ENCODE measurements around the gene CHRM5.
"Not testable (repeated sequence)": the region's sequence is repeated elsewhere in the genome, so short reads cannot be mapped to it uniquely, and the experiment has no call there.

CHRM5 gene

DNA sequence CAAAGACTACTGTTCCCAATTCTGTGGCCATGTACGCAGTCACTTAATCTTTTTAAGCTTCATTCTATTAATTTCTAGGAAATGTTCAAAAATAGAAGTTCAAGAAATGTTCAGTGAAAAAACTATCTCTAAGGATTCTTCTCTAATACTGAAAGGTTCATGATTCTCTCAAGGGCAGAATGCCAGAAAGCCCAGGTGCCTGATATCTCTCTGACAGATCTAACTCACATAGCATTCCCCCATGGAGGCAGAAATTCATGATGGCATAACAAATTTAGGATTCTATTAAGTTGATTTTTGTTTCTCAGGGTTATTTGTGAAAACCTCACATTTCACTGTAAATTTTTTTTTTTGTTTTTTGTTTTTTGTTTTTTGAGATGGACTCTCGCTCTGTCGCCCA lies 17.5 kb downstream of the CHRM5 start:
- no peaks in the 10 kb centered on the region for H3K4me1 ChIP-seq (ENCODE audit: low read depth, poor library complexity, severe bottlenecking)
- H3K27me3 ChIP-seq (ENCODE audit: insufficient read depth, low read depth): no peaks in the 10 kb centered on the region
- no peaks in the 10 kb centered on the region for H3K36me3 ChIP-seq (ENCODE audit: insufficient read depth)
- H3K79me2 ChIP-seq (ENCODE audit: insufficient read depth, low read depth): no peaks in the 10 kb centered on the region
- TF ChIP-seq, protein P1, sequence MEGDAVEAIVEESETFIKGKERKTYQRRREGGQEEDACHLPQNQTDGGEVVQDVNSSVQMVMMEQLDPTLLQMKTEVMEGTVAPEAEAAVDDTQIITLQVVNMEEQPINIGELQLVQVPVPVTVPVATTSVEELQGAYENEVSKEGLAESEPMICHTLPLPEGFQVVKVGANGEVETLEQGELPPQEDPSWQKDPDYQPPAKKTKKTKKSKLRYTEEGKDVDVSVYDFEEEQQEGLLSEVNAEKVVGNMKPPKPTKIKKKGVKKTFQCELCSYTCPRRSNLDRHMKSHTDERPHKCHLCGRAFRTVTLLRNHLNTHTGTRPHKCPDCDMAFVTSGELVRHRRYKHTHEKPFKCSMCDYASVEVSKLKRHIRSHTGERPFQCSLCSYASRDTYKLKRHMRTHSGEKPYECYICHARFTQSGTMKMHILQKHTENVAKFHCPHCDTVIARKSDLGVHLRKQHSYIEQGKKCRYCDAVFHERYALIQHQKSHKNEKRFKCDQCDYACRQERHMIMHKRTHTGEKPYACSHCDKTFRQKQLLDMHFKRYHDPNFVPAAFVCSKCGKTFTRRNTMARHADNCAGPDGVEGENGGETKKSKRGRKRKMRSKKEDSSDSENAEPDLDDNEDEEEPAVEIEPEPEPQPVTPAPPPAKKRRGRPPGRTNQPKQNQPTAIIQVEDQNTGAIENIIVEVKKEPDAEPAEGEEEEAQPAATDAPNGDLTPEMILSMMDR (conservative IDR thresholded peaks at IDR 0.05; ENCODE audit: low read depth, low read length): no peak
- no peak overlapping the region for H3K9ac ChIP-seq
- H3K4me3 ChIP-seq (IDR thresholded peaks at IDR 0.05; ENCODE audit: insufficient read depth, low read depth, low read length): no peak overlapping the region
- H4K20me1 ChIP-seq (ENCODE audit: insufficient read depth): no peaks in the 10 kb centered on the region
- no peak overlapping the region for H3K4me2 ChIP-seq
- H3K27ac ChIP-seq: no peak overlapping the region
- no peak overlapping the region for H2AFZ ChIP-seq (ENCODE audit: low read depth)

GRCh38 chr15:33987444-33987843 lies 19.1 kb downstream of the CHRM5 start:
- Histone ChIP-seq H4K20me1 (ENCODE audit: insufficient read depth) (no peaks in the 10 kb centered on the region), H3K4me2 (no peak overlapping the region), H3K36me3 (ENCODE audit: insufficient read depth) (no peaks in the 10 kb centered on the region), H3K79me2 (ENCODE audit: insufficient read depth, low read depth) (no peaks in the 10 kb centered on the region), H3K4me3 (IDR thresholded peaks at IDR 0.05; ENCODE audit: insufficient read depth, low read depth, low read length) (no peak overlapping the region), H3K27me3 (ENCODE audit: insufficient read depth, low read depth) (no peaks in the 10 kb centered on the region), H3K9ac (no peak overlapping the region), H3K4me1 (ENCODE audit: low read depth, poor library complexity, severe bottlenecking) (no peaks in the 10 kb centered on the region), H2AFZ (ENCODE audit: low read depth) (no peak overlapping the region), H3K27ac (no peak overlapping the region)
- TF ChIP-seq, protein P1 (conservative IDR thresholded peaks at IDR 0.05; ENCODE audit: low read depth, low read length): no peak

DNA sequence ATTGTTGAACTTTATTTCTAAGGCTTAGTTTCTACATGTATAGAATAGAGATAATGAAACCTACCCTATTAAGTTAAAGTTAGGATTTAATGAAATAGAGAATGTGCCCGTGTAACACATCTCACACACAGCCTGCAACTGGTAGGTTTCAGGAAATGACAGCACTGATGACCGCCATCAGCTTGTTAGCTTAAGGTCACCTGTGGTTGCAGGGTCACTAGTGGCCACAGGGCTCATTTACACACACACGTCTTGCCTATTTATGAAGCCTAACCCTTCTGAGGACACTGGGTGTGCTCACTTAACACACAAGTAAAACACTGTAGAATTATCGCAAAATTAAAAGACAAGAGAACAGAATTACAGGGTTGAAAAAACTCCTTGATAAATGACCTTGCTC lies 20.1 kb downstream of the CHRM5 start:
- no peaks in the 10 kb centered on the region for H3K27me3 ChIP-seq (ENCODE audit: insufficient read depth, low read depth)
- TF ChIP-seq, protein P1 (conservative IDR thresholded peaks at IDR 0.05; ENCODE audit: low read depth, low read length): no peak
- H2AFZ ChIP-seq (ENCODE audit: low read depth): no peak overlapping the region
- no peak overlapping the region for H3K4me2 ChIP-seq
- no peaks in the 10 kb centered on the region for H3K4me1 ChIP-seq (ENCODE audit: low read depth, poor library complexity, severe bottlenecking)
- no peak overlapping the region for H3K27ac ChIP-seq
- no peak overlapping the region for H3K4me3 ChIP-seq (IDR thresholded peaks at IDR 0.05; ENCODE audit: insufficient read depth, low read depth, low read length)
- no peaks in the 10 kb centered on the region for H3K36me3 ChIP-seq (ENCODE audit: insufficient read depth)
- H3K9ac ChIP-seq: no peak overlapping the region
- no peaks in the 10 kb centered on the region for H3K79me2 ChIP-seq (ENCODE audit: insufficient read depth, low read depth)
- no peaks in the 10 kb centered on the region for H4K20me1 ChIP-seq (ENCODE audit: insufficient read depth)

DNA sequence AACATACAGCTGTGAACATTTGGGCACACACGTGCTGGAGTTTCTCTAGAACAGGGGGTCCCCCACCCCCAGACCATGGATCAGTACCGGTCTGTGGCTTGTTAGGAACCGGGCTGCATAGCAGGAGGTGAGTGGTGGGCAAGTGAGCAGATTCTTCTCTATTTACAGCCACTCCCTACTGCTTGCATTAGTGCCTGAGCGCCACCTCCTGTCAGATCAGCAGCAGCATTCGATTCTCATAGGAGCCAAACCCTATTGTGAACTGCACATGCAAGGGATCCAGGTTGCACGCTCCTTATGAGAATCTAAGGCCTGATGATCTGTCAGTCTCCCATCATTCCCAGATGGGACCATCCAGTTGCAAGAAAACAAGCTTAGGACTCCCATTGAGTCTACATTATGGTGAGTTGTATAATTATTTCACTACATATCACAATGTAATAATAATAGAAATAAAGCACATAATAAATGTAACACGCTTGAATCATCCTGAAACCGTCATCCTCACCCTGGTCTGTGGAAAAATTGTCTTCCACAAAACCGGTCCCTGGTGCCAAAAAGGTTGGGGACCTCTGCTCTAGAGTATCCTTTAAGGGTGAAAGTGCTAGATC lies 25.8 kb downstream of the CHRM5 start:
- no peak overlapping the region for H3K4me3 ChIP-seq (IDR thresholded peaks at IDR 0.05; ENCODE audit: insufficient read depth, low read depth, low read length)
- no peak overlapping the region for H3K27ac ChIP-seq
- H3K4me2 ChIP-seq: no peak overlapping the region
- TF ChIP-seq, protein P1 (conservative IDR thresholded peaks at IDR 0.05; ENCODE audit: low read depth, low read length): 0 out of 2 replicates have a peak, but pooled peaks have one; percentile 26
- H2AFZ ChIP-seq (ENCODE audit: low read depth): no peak overlapping the region
- no peaks in the 10 kb centered on the region for H3K36me3 ChIP-seq (ENCODE audit: insufficient read depth)
- no peaks in the 10 kb centered on the region for H3K4me1 ChIP-seq (ENCODE audit: low read depth, poor library complexity, severe bottlenecking)
- H3K27me3 ChIP-seq (ENCODE audit: insufficient read depth, low read depth): no peaks in the 10 kb centered on the region
- no peak overlapping the region for H3K9ac ChIP-seq
- no peaks in the 10 kb centered on the region for H4K20me1 ChIP-seq (ENCODE audit: insufficient read depth)
- H3K79me2 ChIP-seq (ENCODE audit: insufficient read depth, low read depth): no peaks in the 10 kb centered on the region

- H3K4me1 ChIP-seq (ENCODE audit: low read depth, poor library complexity, severe bottlenecking); H3K9ac ChIP-seq; H2AFZ ChIP-seq (ENCODE audit: low read depth); H3K27me3 ChIP-seq (ENCODE audit: insufficient read depth, low read depth); H3K36me3 ChIP-seq (ENCODE audit: insufficient read depth); H3K27ac ChIP-seq; H3K4me2 ChIP-seq; H4K20me1 ChIP-seq (ENCODE audit: insufficient read depth); H3K4me3 ChIP-seq (IDR thresholded peaks at IDR 0.05; ENCODE audit: insufficient read depth, low read depth, low read length); H3K79me2 ChIP-seq (ENCODE audit: insufficient read depth, low read depth): not testable (repeated sequence)
These were observed 27.4 kb downstream of the CHRM5 start for GRCh38 chr15:33995666-33996065.
